Fibroblast of peridontal ligament (primary cell): ENCODE results near the gene LAMTOR3.

ENCODE experiments used
- DNase-seq: peaks from one replicate; pipeline ENCODE4 v3.0.0-alpha.2; 2010; ENCODE audit errors: extremely low read depth

Gene LAMTOR3

DNA sequence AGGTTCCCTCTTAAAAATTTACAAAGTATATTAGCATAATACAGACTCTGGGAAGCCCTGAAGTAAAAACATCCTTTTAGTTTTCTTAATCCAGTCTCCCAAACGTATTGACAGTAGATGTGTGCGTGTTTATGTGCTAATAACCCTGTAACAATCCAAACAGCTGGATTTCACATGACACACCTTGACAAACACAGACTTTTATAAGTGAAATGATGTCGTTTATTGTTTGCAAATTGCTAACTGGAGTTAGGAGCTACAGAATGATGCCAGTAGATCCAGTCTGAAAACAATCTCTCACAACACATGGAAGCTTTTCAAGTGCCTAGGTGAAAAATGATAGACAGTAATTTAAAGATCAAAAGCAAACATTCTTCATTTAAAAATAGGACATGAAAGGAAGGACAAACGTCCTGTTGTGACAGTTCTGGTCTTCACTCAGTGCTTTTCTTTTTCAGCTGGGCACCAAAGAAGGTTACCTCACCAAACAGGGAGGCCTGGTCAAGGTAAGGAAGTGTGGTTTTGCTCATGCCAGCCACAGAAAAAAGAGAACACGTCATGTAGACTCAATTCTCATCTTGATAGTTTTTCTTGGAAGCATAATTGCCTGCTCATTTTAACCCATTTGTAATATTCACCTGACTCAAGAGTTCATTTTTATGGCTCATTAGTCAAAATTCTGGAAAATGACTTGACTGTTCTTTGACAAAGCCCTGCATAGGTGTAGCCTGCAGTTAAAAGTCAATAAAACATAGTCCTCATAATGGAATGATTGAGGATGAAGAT is 32.9 kb downstream of the LAMTOR3 start:
- DNase-seq: no peak

DNA sequence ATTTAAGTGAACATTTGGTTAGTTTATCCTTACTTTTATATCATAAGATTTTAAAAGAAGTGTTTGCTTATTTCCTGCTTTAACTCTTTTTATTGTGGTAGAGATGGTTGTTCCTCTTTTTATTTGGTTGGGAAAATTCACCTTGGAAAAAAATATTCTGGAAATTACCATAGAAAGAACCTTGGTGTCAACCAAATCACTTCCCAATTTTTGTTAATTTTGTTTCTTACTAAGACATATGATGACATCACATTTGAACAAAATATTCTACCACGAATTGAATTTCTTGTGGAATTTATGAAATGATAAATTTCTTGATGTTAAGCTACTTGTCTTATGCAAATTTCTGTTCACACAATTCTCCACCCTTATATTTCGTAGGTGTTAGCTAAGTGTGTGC is 33.7 kb downstream of the LAMTOR3 start:
- DNase-seq: no peak

DNA sequence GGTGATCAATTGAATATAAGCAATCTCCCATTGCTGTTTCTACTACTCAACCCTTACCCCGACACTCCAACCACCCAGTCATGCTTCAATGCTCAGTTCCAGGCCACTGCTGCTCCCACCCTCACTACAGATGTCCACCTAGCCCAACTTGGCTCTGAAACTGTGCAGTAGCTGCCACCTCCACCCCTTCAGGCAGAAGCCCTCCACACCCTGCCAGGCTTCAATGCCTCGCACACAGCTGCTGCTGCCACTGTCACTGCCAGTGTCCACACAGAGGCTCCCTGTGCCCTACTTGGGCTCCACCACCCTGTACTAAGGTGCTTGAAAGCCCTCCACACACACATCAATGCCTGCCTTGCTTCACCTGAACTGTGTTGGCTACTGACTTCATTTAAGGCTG is 34.6 kb downstream of the LAMTOR3 start:
- no peak for DNase-seq

DNA sequence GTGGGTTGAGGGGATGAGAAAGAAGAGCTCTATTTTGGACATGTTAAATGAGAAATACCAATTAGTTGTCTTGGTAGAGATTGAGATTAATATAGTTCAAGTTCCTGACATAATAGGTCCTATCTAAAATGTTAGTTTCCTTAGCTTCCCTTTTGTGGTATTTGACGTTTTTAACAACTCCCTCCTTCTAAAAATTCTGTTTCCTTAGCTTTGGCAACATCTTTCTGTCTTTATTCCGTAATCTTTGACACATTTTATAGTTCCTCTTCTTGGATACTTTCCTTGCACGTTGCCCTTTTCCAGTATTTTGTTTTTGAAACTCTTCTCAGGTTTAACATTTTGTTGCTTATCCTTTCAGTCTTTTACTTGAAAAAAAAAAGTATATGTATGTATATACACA is 36.9 kb downstream of the LAMTOR3 start:
- DNase-seq: no peak

DNA sequence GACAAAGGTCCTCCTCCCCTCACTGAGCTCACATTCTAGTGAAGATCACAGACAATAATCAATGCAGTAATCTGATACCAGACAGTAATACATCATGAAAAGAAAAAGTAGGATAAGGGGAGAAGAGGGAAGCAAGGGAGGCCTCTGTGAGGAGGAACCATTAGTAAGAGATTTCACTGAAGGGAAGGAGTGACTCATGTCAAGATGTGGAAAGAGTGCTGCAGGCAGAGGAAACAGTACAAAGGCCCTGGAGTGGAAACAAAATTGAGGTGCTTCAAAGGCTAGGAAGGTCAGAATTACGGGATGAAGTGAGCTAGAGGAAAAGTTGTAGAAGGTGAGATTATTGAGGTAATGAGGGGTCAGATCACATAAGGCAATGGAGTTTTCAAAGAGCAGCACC is 38.1 kb downstream of the LAMTOR3 start:
- DNase-seq: peak; percentile 54

DNA sequence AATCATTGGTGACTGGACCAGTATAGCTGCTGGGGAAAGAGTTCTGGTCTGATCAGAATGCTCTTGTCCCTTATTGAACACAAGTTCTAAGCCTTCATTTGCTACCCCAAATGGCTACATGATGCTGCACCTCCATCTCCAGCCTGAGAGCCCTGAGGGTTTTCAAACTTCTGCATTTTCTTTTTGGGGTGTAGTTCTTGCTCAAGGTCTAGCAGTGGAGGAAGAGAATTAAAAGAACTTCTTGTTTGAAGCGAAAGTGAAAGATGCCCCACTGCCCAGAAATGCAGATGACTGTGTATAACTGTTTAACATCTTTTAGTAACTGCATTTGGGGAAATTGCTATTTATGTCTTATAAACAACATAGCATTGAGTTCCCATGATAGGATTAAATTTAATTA is 38.5 kb downstream of the LAMTOR3 start:
- peak; percentile 16 for DNase-seq

DNA sequence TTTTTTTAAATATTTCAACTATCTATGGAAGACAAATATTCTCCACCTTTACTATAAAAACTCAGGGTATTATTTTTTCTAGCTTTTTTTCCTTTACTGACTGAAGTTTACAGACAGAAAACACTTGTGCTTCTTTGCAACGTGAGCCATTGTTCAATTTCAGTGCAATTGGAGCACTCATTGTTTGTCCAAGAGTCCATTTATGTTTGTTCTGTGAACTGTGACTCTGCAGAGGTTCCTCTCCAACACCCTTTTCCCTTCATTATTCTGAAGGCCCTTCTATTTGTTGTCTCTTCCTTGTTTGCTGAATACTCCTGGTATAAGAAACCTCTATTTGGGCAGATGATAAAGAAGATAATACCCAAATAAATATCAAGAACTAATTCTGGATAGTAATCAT is 40.2 kb downstream of the LAMTOR3 start:
- no peak for DNase-seq

DNA sequence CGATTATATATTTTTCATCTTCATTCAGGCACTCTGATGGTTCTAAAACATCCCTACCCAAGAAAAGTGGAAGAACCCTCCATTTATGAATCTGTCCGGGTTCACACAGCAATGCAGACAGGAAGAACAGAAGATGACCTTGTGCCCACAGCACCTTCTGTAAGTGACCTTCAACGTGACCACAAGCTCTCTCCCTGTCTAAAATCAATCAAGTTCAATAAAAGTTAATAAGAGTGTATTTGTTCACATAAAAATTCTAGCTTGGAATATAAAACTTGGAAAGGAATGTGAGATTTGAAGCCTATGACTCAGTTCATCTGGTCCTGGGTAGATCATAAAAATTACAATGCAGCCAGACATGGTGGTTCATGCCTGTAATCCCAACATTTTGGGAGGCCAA is 41.0 kb downstream of the LAMTOR3 start:
- DNase-seq: no peak

DNA sequence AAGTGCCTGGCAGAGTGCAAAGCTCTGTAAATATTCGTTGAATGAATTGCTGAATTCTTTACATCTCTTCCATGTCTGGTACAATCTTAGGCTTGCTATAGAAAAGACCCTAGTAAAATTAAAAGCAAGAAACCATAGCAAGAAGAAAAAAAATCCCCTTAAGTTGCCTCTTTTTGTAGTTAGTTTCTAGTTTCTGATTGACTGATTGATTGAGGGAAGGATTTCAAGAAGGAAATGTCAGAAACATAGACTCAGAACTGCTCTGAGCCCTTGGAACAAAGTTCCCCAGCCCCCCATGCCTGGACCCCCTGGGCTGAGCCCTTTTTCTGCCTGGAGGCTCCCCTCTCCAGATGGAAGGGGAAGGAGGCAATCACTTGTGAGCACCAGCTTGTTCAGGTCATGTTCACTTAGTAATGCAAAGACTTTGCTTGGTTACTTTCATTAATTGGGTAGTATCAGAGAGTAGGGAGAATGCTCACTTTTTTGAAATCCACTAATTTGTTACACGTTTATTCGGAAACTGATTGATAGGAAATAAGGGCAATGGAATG is 42.0 kb downstream of the LAMTOR3 start:
- DNase-seq: no peak

DNA sequence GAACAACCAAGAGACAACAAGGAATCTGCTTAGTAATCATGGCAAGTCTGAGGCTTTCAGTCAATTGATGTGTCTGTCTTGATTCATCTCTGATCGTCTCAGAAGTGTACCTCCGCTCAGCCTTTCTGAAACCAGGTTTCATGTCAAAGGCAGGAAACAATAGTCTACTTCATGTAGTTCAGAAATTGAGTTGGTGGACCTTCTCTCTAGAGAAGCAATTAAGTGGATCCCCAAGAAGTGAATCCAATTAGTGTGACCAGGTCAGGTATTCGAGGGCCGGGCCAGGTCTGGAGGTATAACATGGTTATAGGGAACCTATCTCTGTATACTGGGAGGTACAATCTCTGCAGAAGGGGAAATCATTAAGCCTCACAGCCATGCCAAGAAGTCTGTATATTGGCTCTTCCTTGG is 45.6 kb downstream of the LAMTOR3 start:
- DNase-seq: no peak

DNA sequence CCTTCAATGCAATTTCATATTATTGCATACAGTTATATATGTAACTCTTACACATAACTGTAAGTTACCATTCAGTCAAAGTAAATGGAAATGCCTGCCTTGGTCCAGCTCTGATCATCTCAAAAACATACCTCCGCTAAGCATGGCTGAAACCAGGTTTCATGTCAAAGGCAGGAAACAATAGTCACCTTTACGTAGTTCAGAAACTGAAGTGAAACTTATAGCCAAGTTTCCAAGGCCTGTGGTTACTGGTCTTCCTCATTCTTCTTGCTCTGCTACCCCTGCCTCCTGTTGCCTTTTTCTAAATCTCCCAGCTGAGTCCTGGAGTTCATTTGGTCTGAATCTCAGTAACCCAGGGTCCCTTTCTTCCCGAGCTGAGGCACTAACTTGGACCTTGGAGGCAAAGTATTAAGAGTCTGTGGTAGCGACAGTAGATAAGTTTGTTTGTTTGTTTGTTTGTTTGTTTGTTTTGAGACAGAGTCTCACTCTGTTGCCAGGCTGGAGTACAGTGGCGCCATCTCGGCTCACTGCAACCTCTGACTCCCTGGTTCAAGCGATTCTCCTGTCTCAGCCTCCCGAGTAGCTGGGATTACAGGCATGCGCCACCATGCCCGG is 46.8 kb downstream of the LAMTOR3 start:
- DNase-seq: no peak

DNA sequence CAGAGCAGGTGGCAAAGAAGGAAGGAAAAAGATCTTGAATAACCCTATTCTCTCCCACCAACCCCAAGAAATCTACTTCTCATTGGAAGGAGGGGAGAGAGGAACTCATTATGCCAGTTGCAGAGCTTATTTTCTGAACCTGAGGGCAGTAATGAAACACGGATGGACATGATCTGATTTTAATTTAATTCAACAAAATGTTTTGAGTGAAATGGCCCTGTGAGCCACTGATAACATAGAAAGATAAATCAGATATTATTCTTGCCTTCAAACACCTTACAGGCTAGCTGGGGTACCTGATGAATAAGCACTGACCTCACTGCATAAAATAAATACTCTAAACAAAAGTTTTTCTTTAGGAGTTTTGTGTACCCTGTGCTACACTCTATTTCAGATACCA is 47.3 kb downstream of the LAMTOR3 start:
- no peak for DNase-seq

DNA sequence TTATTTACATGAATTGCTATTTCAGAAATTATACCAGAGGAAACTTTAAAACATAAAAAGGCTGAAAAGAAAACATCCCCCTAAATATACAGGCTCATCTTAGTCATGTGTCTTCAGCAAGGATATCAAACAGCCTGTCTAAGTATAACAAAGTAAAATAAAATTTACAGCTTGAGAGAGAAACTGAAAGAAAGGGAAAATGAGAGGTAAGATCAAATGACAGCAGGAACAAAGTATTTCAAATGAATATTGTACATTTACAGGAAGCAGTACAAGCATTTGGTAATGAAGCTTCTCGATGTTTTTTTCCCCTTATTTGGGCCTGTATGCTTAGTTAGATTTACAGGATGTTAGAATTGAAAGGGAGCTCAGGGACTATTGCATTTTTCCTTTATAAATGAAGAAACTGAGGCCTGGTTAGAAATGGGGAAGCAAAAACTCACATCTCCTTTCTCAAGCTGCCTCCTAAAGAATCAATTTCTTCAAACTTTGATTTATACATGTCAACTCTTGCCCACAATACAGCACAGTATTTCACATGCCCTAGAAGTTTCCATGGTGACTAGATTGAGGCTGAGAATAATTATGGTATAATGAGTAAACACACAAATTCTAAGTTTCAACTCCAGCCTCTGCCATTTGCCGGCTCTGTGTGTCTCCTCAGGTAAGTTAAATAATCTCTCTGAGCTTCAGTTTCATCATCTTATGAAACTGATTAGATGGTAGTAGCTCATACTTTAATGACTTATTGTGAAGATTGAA is 48.3 kb downstream of the LAMTOR3 start:
- DNase-seq: no peak

DNA sequence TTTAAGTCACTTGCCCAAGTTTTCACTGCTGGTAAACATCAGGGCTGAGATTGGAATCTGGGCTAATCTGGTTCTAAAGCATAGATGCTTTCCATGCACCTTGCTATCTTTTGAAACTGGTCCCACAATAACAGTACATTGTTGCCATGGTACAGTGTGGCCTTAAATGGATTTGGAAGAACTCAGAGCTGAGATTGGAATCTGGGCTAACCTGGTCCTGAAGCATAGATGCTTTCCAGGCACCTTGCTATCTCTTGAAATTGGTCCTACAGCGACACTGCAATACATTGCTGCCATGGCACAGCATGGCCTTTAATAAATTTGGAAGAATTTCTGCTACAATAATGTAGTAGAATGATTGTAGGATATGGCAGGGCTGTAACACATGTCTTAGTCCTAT is 49.0 kb downstream of the LAMTOR3 start:
- DNase-seq: no peak

DNA sequence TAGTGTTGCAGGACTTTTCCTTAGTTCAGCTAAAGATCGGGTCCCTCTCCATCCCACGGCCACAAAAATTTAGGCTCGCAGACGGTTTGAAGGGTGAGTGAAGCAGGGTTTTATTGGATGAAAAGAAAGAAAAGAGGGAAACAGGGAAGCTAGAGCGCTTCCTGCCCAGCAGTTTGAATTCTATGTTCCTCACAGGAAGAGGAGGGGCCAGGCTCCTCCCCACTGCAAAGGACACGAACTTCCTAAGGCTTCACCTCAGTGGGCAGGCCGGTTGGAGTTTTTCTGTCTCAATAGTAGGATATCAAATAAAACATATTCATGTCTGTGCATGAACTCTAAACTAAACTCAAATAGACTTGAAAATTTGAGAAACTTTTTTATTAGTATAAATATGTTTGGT is 50.2 kb downstream of the LAMTOR3 start:
- no peak for DNase-seq

DNA sequence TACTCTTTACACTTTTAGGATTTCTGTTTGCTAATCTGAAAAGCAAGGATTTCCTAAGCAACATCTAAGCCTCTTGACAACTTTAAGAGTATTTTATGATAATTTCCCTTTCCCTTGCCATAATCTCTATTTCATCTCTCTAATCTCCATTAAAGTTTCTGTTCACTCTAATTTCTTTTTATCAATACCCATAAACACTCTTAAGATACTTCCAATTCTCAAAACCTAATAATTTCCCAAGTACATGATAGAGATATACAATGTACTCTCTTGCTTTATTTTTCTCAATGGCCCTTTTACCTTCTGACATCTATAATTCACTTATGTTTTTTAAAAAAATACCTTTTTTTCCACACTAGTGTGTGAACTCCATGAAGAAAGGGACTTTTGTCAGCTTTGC is 50.8 kb downstream of the LAMTOR3 start:
- no peak for DNase-seq

DNA sequence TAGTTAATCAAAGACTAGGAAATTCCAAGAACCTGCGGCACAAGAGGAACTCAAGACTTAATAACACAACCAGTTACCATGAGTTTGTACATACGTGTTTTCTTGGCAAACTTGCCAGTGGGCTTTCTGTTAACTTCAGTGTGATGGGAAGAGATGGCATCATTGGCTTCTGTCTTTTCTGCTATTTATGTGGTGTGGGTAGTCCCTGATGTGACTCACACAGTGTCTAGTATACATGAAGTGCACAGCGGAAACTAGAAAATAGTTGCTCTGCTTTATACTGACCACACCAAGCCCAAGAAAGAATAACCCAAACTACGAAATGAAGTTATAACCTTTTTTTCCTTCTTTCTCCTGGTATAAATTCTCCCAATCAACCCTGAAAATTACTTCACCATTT is 53.1 kb downstream of the LAMTOR3 start:
- DNase-seq: no peak

DNA sequence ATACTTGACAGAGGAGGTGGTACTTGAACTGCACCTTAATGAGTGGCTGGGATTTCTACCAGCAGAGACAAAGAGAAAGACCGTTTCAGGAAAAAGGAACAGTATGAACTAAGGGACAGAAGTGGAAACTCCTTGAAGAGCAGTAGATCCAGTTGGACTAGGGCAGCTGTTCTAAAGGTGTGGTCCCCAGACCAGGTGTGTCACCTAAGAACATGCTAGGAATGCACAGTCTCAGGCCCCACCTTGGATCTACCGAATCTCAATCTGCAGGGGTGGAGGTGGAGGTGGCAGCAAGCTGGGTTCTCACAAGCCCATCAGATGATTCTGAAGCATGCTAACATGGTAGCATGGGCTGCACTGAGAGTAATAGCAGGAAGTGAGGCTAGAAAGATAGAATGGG is 55.3 kb downstream of the LAMTOR3 start:
- no peak for DNase-seq

DNA sequence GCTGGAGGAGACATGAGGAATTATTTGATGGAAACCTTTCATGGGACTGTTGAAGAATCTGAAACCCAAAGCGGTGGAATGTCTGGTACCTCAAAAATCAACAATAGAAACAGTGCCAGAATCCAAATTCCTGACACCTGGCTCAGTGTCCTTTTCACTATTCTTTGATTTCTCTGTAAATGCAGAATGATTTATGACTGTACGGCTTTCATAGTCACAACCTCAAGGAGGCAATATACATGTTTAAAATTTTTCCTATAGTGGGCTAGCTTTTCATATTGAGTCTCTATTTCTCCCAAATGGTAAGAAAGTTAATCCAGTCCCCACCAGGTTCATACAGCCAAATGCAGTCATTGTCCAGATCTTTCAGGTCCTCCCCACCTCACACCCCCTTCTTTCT is 58.3 kb downstream of the LAMTOR3 start:
- DNase-seq: no peak

DNA sequence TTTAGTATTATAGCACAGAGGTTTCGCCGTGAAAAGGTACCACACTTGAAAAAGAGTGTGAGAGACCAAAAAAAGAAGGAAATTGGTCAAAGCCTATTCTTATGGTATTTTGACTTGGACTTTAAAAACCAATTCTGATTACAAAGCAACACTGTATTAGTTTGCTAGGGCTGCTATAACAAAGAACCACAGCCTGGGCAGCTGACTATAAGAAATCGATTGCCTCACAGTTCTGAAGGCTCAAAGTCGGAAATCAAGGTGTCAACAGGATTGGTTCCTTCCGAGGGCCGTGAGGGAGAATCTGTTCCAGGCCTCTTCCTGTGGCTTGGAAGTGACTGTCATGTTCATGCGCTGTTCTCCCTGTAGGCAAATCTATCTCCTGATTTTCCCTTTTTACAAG is 59.7 kb downstream of the LAMTOR3 start:
- no peak for DNase-seq

DNA sequence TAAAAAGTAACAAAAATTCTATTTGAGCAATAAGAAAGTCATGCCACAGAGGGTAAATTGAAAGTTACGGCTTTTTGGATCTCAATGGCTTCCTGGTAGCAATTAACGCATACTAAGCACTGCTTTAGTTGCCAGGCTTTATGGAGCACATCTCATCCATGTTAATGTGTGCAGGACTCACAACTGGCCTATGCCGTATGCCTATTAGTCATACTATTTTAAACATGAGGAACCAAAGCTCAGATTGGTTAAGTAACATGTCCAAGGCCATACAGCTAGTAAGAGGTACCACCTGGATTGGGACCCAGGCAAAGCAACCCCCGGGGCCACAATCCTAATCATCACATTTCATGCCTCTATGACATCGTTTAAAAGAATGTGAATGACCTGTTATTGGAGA is 60.5 kb downstream of the LAMTOR3 start:
- DNase-seq: no peak

DNA sequence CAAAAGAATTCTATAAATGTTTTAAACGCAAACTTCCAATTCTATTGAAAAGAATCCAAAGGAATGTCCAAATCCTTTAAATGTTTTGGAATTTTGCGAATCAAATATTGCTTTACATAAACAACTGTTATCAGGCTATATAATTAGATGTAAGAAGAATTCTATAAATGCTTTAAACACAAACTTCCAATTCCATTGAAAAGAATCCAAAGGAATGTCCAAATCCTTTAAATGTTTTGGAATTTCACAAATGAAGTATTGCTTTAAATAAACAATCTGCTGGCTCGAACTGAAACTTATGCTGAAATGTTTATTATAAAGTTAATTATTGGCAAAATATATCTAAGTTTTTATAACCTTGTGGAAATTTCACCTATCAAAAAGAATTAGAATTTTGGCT is 61.5 kb downstream of the LAMTOR3 start:
- DNase-seq: peak; percentile 20

DNA sequence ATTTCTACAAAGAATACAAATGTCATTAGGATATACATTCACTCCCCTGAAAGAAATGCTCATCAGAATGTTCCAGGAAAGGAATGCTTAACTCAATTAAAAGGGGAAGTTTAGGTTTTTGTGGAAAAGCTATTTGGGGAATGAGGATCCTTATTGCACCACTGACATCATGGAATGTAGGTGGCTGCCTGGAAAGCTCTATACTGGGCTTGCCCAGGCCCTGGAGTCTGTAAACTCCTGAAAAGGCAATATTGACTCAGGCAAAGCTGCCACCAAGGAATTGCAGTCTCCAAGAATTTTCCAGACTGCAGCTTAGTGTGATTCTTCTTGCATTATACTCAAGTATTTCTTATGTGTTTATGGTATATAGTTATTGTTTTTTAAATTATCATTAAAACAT is 61.9 kb downstream of the LAMTOR3 start:
- no peak for DNase-seq
